SH-SY5Y (cell line): ENCODE results near the gene IL17A.

Experiments
- GATA2 ChIP-seq: IDR thresholded peaks from 2 replicates; pipeline ENCODE4 v1.6.1; 2011; ENCODE audit warnings: mild to moderate bottlenecking, low read depth, low read length
- GATA3 ChIP-seq: IDR thresholded peaks from 2 replicates; pipeline ENCODE4 v1.6.1; 2011; ENCODE audit warnings: low read depth, mild to moderate bottlenecking, low read length, moderate library complexity

IL17A gene

GRCh38 chr6:52186075-52186474, at the start of gene IL17A:
IL17A (plus strand) TSS chr6:52186375; CDS start chr6:52186432, 57 bp downstream.
- no peak for TF ChIP-seq GATA2

GRCh38 chr6:52136934-52137467, 49.2 kb upstream of the IL17A start:
- no peak for TF ChIP-seq GATA2
- no peak for TF ChIP-seq GATA3

DNA sequence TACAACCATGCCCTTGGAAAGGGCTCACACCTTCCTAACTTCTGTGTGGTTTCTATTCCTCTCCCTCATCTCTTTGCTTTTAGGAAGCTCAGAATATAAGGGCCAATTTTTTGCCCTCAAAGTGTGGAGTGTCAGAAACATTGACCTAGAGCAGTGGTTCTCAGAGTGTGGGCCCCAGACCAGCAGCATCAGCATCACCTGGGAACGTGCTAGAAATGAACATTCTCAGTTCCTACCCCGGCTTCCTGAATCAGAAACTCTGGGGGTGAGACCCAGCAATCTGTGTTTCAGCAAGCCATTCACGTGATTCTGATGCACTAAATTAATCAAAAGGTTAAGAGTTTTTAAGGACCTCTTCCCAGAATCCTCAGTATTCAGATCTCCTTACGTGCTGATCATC, 47.9 kb upstream of the IL17A start:
- TF ChIP-seq GATA2 (no peak), GATA3 (no peak)

- no peak for TF ChIP-seq GATA2
- TF ChIP-seq GATA3 = no peak
Measured at GRCh38 chr6:52139985-52140680, 46.0 kb upstream of the IL17A start.

DNA sequence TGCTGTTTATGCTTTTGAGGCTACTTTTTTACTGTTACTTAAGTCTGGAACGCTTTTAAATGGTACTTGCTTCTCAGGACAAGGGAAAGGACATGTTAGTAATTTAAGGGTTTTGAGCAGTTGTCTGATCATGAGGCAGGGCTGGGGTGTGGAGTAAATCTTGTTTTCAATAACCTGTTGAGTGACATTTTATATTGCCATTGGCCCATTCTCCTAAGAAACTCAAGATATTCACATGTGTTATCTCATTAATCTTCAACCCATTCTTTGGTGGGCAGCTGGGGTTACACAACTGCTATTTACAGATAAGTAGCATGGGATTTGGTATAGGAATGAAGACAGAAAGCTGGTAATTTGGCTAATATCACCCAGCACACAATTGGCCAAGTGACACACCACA, 44.6 kb upstream of the IL17A start:
- no peak for TF ChIP-seq GATA3

- no peak for TF ChIP-seq GATA3
- TF ChIP-seq GATA2 = no peak
Measured at GRCh38 chr6:52142556-52142955, 43.6 kb upstream of the IL17A start.

DNA sequence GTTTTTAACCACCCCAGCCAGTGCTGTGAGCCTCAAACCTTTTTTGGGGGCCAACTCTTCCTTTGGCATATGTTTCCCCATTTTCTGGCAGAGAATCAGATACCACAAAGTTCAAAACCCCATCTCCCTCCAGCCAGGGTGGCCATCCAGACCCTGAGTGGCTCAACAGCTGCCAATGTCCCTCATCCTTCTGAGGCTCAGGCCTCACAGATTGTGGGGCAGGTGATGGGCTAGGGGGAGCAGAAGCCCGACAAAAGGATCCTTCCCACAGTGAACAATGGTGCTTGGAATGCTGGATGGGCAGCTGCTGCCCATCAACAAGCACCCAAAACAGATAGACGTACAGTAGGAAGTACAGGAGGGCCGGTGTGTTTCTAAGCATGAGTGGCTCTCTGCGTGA, 42.6 kb upstream of the IL17A start:
- TF ChIP-seq GATA2 = no peak
- TF ChIP-seq GATA3 = no peak

DNA sequence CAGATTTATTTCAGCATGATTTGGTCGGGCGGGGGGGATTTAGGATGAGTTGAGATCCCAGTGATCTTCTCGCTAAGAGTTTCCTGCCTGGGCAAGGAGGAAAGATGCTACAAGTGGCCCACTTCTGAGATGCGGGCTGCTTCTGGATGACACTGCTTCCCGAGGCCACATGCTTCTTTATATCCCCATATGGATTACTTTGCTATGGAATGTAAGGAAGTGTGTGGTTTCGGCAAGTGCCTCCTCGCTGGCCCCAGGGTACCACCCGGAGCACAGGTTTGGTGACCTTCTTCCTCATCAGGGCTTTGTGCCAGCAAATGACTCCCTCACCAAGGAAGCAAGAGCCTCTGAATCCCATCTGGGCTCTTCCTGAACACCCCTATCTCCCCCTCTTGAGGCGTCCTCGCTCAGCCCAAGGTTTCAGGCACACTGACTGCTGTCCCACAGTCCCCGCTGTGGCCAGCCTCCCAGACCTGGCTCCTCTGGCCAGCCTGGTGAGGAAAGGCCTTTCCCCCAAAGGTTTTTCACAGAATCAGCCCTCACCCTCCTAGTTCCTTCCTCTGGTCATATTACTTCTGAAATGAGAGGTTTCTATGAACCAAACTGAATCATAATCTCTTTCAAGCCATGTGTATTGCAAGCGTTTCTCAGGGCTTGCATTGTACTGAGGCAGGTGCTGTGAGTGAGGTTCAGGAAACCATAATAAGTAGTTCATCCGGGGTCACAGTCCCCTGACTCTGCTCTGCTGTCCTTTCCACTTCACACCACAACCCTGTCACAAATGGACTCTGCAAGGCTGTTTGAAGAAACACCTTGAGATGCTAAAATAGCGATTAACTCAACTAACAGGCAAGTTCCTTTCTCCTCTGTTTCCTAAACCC, 41.7 kb upstream of the IL17A start:
- TF ChIP-seq GATA3 = no peak
- no peak for TF ChIP-seq GATA2

DNA sequence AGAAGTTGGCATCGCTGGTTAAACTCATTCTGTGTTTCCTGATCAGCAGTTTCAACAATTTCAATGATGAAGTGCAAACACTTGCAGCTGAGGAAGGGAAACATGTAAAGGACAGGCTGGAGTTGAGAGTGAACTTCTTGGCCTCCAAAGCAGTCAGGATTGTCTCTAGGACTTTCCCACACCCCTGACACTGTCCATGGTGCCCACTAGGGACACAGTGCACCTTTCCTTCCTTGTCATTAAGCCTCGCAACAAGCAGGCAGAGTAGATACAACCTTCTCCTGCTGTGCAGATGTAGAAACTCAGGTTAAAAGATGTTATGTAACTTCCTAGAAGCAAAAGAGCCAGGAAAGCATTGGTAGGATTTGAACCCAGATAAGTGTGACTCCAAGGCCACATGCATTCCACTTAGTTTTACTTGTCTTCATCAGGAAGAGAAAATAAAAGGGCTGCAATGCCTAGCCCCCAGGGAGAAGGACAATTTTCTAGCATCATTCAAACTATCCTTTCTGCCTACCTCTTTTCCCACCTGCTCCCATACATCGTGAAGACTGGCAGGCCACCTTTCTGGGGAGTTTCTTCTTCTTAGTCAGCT, 39.2 kb upstream of the IL17A start:
- no peak for TF ChIP-seq GATA2
- TF ChIP-seq GATA3 = no peak

- TF ChIP-seq GATA2 = no peak
- no peak for TF ChIP-seq GATA3
Measured at GRCh38 chr6:52149076-52149475, 37.1 kb upstream of the IL17A start.

- TF ChIP-seq GATA3 (no peak), GATA2 (no peak)
Measured at GRCh38 chr6:52149949-52150348, 36.2 kb upstream of the IL17A start.

GRCh38 chr6:52152070-52152423, 34.1 kb upstream of the IL17A start:
- TF ChIP-seq GATA2 = no peak

GRCh38 chr6:52152711-52153160, 33.4 kb upstream of the IL17A start:
- no peak for TF ChIP-seq GATA2
- no peak for TF ChIP-seq GATA3

DNA sequence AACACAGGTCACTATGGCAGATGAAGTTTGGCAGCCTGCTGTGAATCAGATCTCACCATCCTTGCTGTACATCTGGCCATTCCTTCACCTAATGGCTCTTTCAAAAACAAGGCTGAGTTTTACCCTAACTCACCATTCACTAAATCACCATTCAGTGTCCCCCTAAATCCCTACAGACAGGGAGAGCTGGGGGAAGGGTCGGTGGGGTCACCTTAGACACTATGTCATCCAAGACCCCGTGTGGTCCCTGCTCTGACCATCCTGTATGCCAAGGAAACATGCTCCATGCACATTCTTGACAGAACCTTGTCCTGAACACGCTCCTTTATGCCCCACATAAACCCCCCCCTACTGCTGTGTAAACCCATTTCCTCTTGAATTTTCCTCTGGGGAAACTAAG, 31.8 kb upstream of the IL17A start:
- TF ChIP-seq GATA3 (no peak), GATA2 (no peak)

GRCh38 chr6:52155791-52156576, 30.2 kb upstream of the IL17A start:
- TF ChIP-seq GATA2 (no peak), GATA3 (no peak)
